HG03520 (cell line): Measurements from ENCODE around the gene PSMC3.

ENCODE experiments used
- ATAC-seq: cut with Tn5 transposase; IDR thresholded peaks from one replicate; pipeline ENCODE4 v1.9.1; 2021; ENCODE audit warnings: mild to moderate bottlenecking, moderate library complexity; ENCODE audit not compliant: unreplicated experiment

PSMC3 gene

GRCh38 chr11:47395223-47396048, 30.8 kb downstream of the PSMC3 start:
- ATAC-seq: no peak

GRCh38 chr11:47394322-47395222, 31.7 kb downstream of the PSMC3 start:
- no peak for ATAC-seq

GRCh38 chr11:47394050-47394321, 32.3 kb downstream of the PSMC3 start:
- no peak for ATAC-seq

GRCh38 chr11:47393163-47394049, 32.8 kb downstream of the PSMC3 start:
- no peak for ATAC-seq

GRCh38 chr11:47392546-47393162, 33.6 kb downstream of the PSMC3 start:
- ATAC-seq: no peak

- ATAC-seq: no peak
Measured at GRCh38 chr11:47391711-47392432, 34.4 kb downstream of the PSMC3 start.

GRCh38 chr11:47391077-47391583, 35.1 kb downstream of the PSMC3 start:
- peak; percentile 47 for ATAC-seq

GRCh38 chr11:47390422-47390760, 35.8 kb downstream of the PSMC3 start:
- ATAC-seq: no peak

GRCh38 chr11:47389577-47390421, 36.4 kb downstream of the PSMC3 start:
- ATAC-seq: no peak

- ATAC-seq: no peak
Measured at GRCh38 chr11:47388697-47389576, 37.3 kb downstream of the PSMC3 start.

- no peak for ATAC-seq
Measured at GRCh38 chr11:47387944-47388696, 38.1 kb downstream of the PSMC3 start.

GRCh38 chr11:47384498-47384897, 41.7 kb downstream of the PSMC3 start:
- ATAC-seq: no peak

- no peak for ATAC-seq
Measured at GRCh38 chr11:47383071-47383470, 43.2 kb downstream of the PSMC3 start.

GRCh38 chr11:47380078-47380477, 46.2 kb downstream of the PSMC3 start:
- ATAC-seq: no peak

GRCh38 chr11:47379317-47379716, 46.9 kb downstream of the PSMC3 start:
- no peak for ATAC-seq

GRCh38 chr11:47378836-47379170, 47.4 kb downstream of the PSMC3 start:
- ATAC-seq: no peak

- peak; percentile 78 for ATAC-seq
Measured at GRCh38 chr11:47378010-47378835, 48.0 kb downstream of the PSMC3 start, which contains the start of gene SPI1. Gene SPI1, minus strand, starts transcription at chr11:47378547. Its CDS starts 194 bp downstream, at chr11:47378353.
